Muscle of back (tissue), 11 donors: ENCODE results near the gene CD101. TPM values are rescaled to one million over a fixed set of nuclear protein-coding genes. Genes with fewer than 3 reads are reported as not detected.

Source experiments
- DNase-seq, 3 donors: peaks; one replicate each; pipeline versions ENCODE4 v3.0.0 to v3.0.0-alpha.2; 2013
- polyA plus RNA-seq, 10 donors: library from polyadenylated mRNA; unstranded; fragments of 120-200 nt; gene quantifications; one replicate each; pipeline ENCODE4 v1.2.1, GENCODE V29; 2013; ENCODE audit not compliant: insufficient read length in 10 of 10

Gene CD101
- polyA plus RNA-seq, 10 donors = 4.1 to 7.8 (median 6.3) TPM

- DNase-seq = no peak
Observed at GRCh38 chr1:117049857-117050256, 48.3 kb downstream of the CD101 start.

GRCh38 chr1:117051224-117052064 is 49.9 kb downstream of the CD101 start:
- peak in 1 of 3 donors; percentile 50 for DNase-seq

GRCh38 chr1:117054068-117054467 is 52.5 kb downstream of the CD101 start:
- DNase-seq = no peak

GRCh38 chr1:117058810-117059209 is 57.2 kb downstream of the CD101 start:
- DNase-seq = no peak

GRCh38 chr1:117059334-117059677 is 57.7 kb downstream of the CD101 start:
- peak in 1 of 3 donors; percentile 25 for DNase-seq

- peak; percentile 97 to 99 (median 98) for DNase-seq
Observed at GRCh38 chr1:117059678-117060440, 58.3 kb downstream of the CD101 start, which contains the start of gene TTF2. Gene TTF2, plus strand, starts transcription at chr1:117060326. Its CDS starts 21 bp downstream, at chr1:117060347.

- peak in 1 of 3 donors; percentile 30 for DNase-seq
Observed at GRCh38 chr1:117060441-117061317, 59.1 kb downstream of the CD101 start.

- DNase-seq = no peak
Observed at GRCh38 chr1:117061986-117062415, 60.4 kb downstream of the CD101 start.

GRCh38 chr1:117066367-117066766 is 64.8 kb downstream of the CD101 start:
- no peak for DNase-seq

GRCh38 chr1:117067533-117068370 is 66.2 kb downstream of the CD101 start:
- peak in 2 of 3 donors; percentile 57 to 63 for DNase-seq

GRCh38 chr1:117068580-117068979 is 67.0 kb downstream of the CD101 start:
- no peak for DNase-seq

GRCh38 chr1:117069220-117069844 is 67.8 kb downstream of the CD101 start:
- no peak for DNase-seq

GRCh38 chr1:117070124-117070523 is 68.6 kb downstream of the CD101 start:
- no peak for DNase-seq

GRCh38 chr1:117076648-117077047 is 75.1 kb downstream of the CD101 start:
- no peak for DNase-seq

- DNase-seq = peak in 1 of 3 donors; percentile 67
Observed at GRCh38 chr1:117077267-117077666, 75.7 kb downstream of the CD101 start.

GRCh38 chr1:117079737-117080136 is 78.2 kb downstream of the CD101 start:
- DNase-seq = no peak

GRCh38 chr1:117084231-117084630 is 82.7 kb downstream of the CD101 start:
- no peak for DNase-seq
